HUES48 (cell line): ENCODE measurements around the gene OSBP.
A peak's percentile ranks its signal among the peaks of the same experiment; 100 is the strongest.

Source experiments
- H3K27ac ChIP-seq: one replicate; pipeline ENCODE4 v1.7.0; 2013; ENCODE audit warnings: low read depth, low read length, inconsistent platforms
- H3K27me3 ChIP-seq: 2 replicates; pipeline ENCODE4 v1.6.1; 2013; ENCODE audit warnings: mild to moderate bottlenecking, low read length; ENCODE audit not compliant: control insufficient read depth, insufficient read depth
- H3K36me3 ChIP-seq: 2 replicates; pipeline ENCODE4 v1.6.1; 2013; ENCODE audit warnings: low read length; ENCODE audit not compliant: control insufficient read depth, insufficient read depth
- H3K4me1 ChIP-seq: 2 replicates; pipeline ENCODE4 v1.6.1; 2013; ENCODE audit warnings: mild to moderate bottlenecking, low read length; ENCODE audit not compliant: control insufficient read depth, insufficient read depth
- H3K4me3 ChIP-seq: 2 replicates; pipeline ENCODE4 v1.5.1; 2013; ENCODE audit warnings: mild to moderate bottlenecking, low read depth, low read length
- H3K9ac ChIP-seq: 2 replicates; pipeline ENCODE4 v1.6.1; 2013; ENCODE audit warnings: mild to moderate bottlenecking, low read depth, low read length, moderate library complexity
- H3K9me3 ChIP-seq: 2 replicates; pipeline ENCODE4 v1.6.1; 2013; ENCODE audit warnings: low read length; ENCODE audit not compliant: control insufficient read depth, insufficient read depth

OSBP gene

GRCh38 chr11:59534676-59535075 is 80.9 kb downstream of the OSBP start:
- Histone ChIP-seq H3K4me1 (0 out of 2 replicates have a peak, but pooled peaks cover 3% of the 10 kb centered on the region), H3K27me3 (no peaks in the 10 kb centered on the region), H3K27ac (no peak overlapping the region), H3K9me3 (no peaks in the 10 kb centered on the region), H3K9ac (no peak overlapping the region), H3K36me3 (no peaks in the 10 kb centered on the region), H3K4me3 (no peak overlapping the region)

- H3K27ac ChIP-seq = no peak overlapping the region
These were observed 83.0 kb downstream of the OSBP start for GRCh38 chr11:59532620-59533019.

DNA sequence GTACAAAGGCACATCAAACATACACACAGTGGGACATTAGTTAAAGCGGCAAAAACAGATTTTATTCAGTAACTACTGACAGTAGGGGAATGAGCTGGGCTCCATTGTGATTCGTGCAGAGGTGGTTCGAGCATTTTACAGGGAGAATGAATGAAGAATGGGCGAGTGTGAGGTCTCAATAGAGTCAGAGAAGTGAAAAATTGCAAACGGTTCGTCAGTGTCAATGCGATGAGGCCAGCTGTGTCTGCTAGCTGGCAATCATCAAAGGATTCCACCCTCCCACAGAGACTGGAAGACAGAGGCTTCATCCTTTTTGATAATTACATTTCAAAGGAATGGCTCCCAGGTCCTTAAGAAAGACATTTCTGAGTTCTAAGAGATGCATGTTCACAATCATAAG is 86.9 kb downstream of the OSBP start:
- peaks cover 26% of the 10 kb centered on the region for H3K4me1 ChIP-seq
- no peaks in the 10 kb centered on the region for H3K9me3 ChIP-seq
- no peaks in the 10 kb centered on the region for H3K36me3 ChIP-seq
- H3K27ac ChIP-seq = peak overlapping the region; percentile 29
- no peak overlapping the region for H3K4me3 ChIP-seq
- H3K9ac ChIP-seq = no peak overlapping the region
- H3K27me3 ChIP-seq = no peaks in the 10 kb centered on the region

More at GRCh38 chr11:59532620-59533019, 83.0 kb downstream of the OSBP start:
- H3K36me3 ChIP-seq = no peaks in the 10 kb centered on the region
- H3K4me3 ChIP-seq = no peak overlapping the region
- H3K4me1 ChIP-seq = peaks cover 19% of the 10 kb centered on the region
- H3K9me3 ChIP-seq = no peaks in the 10 kb centered on the region
- no peaks in the 10 kb centered on the region for H3K27me3 ChIP-seq
- H3K9ac ChIP-seq = no peak overlapping the region
